ENCODE results near the gene MAMSTR. TPM values are rescaled to one million over a fixed set of nuclear protein-coding genes. Genes with fewer than 3 reads are reported as not detected.
A peak's percentile ranks its signal among the peaks of the same experiment; 100 is the strongest.

Gene MAMSTR
- total RNA-seq, 4 donors from 2014 or later: 0.99 to 2.9 (median 1.8) TPM

- intact Hi-C loops (cut with DNase I): no loop called here
- DNase-seq (ENCODE audit: extremely low spot score): no peak
- Histone ChIP-seq H3K9me3 (peaks cover 0 to 3% (median 0%) of the 10 kb centered on the region in 4 donors), H3K4me1 (peaks cover 20 to 32% (median 25%) of the 10 kb centered on the region in 4 donors), H3K36me3 (peaks cover 0 to 23% (median 0%) of the 10 kb centered on the region in 4 donors), H3K27ac (replicated peaks in 1 of 4) (no peak overlapping the region), H3K27me3 (peaks cover 0 to 85% (median 32%) of the 10 kb centered on the region in 4 donors), H3K4me3 (no peak overlapping the region)
- no peak for TF ChIP-seq EP300 (IDR thresholded peaks at IDR 0.05)
- 100% methylated on average over 13 of the region's 31 CpGs for WGBS
Observed at GRCh38 chr19:48750351-48750750, 30.8 kb upstream of the MAMSTR start.

GRCh38 chr19:48749571-48750198 is 30.2 kb upstream of the MAMSTR start:
- Histone ChIP-seq H3K27ac (replicated peaks in 1 of 4) (no peak overlapping the region), H3K4me3 (no peak overlapping the region), H3K4me1 (peaks cover 20 to 32% (median 25%) of the 10 kb centered on the region in 4 donors), H3K9me3 (peaks cover 0 to 3% (median 0%) of the 10 kb centered on the region in 4 donors), H3K36me3 (peaks cover 0 to 23% (median 0%) of the 10 kb centered on the region in 4 donors), H3K27me3 (peaks cover 0 to 83% (median 32%) of the 10 kb centered on the region in 4 donors)
- TF ChIP-seq POLR2A (IDR thresholded peaks at IDR 0.05; ENCODE audit: low read depth) (no peak), POLR2AphosphoS5 (IDR thresholded peaks at IDR 0.05) (no peak), CTCF (IDR thresholded peaks at IDR 0.05) (no peak), EP300 (IDR thresholded peaks at IDR 0.05) (no peak)
- intact Hi-C loops (cut with DNase I): no loop called here
- no peak for DNase-seq (ENCODE audit: extremely low spot score)
- 78% methylated on average over 4 of the region's 4 CpGs for WGBS

GRCh38 chr19:48746738-48747575 is 27.4 kb upstream of the MAMSTR start, which contains the start of gene IZUMO1:
Gene IZUMO1 (minus strand): TSS chr19:48746909. CDS start chr19:48745859, 1,050 bp downstream.
- peak within 1 kb of the TSS; percentile 45 to 65 (median 54) for H3K27ac ChIP-seq (replicated peaks in 1 of 4)
- 9% methylated on average over 29 of the region's 31 CpGs for WGBS

GRCh38 chr19:48746110-48746509 is 26.6 kb upstream of the MAMSTR start:
- Histone ChIP-seq H3K36me3 (peaks cover 0 to 23% (median 0%) of the 10 kb centered on the region in 4 donors), H3K9me3 (peaks cover 0 to 3% (median 0%) of the 10 kb centered on the region in 4 donors), H3K27me3 (peaks cover 0 to 57% (median 13%) of the 10 kb centered on the region in 4 donors), H3K4me1 (peaks cover 10 to 20% (median 16%) of the 10 kb centered on the region in 4 donors), H3K4me3 (no peak overlapping the region), H3K27ac (replicated peaks in 1 of 4) (peak overlapping the region in 2 of 4 donors; percentile 45 to 54)
- TF ChIP-seq POLR2AphosphoS5 (IDR thresholded peaks at IDR 0.05) (no peak), CTCF (IDR thresholded peaks at IDR 0.05) (no peak), EP300 (IDR thresholded peaks at IDR 0.05) (no peak), POLR2A (IDR thresholded peaks at IDR 0.05; ENCODE audit: low read depth) (no peak)
- intact Hi-C loops (cut with DNase I): no loop called here
- DNase-seq (ENCODE audit: extremely low spot score): no peak
- WGBS: 82% methylated on average over 8 of the region's 8 CpGs

More at GRCh38 chr19:48746738-48747575, 27.4 kb upstream of the MAMSTR start, which contains the start of gene IZUMO1:
- Histone ChIP-seq H3K36me3 (peaks cover 0 to 23% (median 0%) of the 10 kb centered on the region in 4 donors), H3K4me1 (peaks cover 9 to 18% (median 12%) of the 10 kb centered on the region in 4 donors), H3K9me3 (peaks cover 0 to 3% (median 0%) of the 10 kb centered on the region in 4 donors), H3K27me3 (peaks cover 0 to 65% (median 18%) of the 10 kb centered on the region in 4 donors), H3K4me3 (peak within 1 kb of the TSS; percentile 34 to 55 (median 40))
- no peak for DNase-seq (ENCODE audit: extremely low spot score)
- peak in 1 of 2 donors; percentile 54 for TF ChIP-seq POLR2AphosphoS5 (IDR thresholded peaks at IDR 0.05)
- TF ChIP-seq POLR2A (IDR thresholded peaks at IDR 0.05; ENCODE audit: low read depth): no peak
- intact Hi-C loops (cut with DNase I): no loop called here

GRCh38 chr19:48745208-48745995 is 25.9 kb upstream of the MAMSTR start:
- Histone ChIP-seq H3K4me1 (peaks cover 10 to 26% (median 19%) of the 10 kb centered on the region in 4 donors), H3K27ac (replicated peaks in 1 of 4) (no peak overlapping the region), H3K27me3 (peaks cover 0 to 50% (median 7%) of the 10 kb centered on the region in 4 donors), H3K9me3 (peaks cover 0 to 3% (median 0%) of the 10 kb centered on the region in 4 donors), H3K36me3 (peaks cover 0 to 16% (median 0%) of the 10 kb centered on the region in 4 donors), H3K4me3 (no peak overlapping the region)
- TF ChIP-seq POLR2A (IDR thresholded peaks at IDR 0.05; ENCODE audit: low read depth) (no peak), POLR2AphosphoS5 (IDR thresholded peaks at IDR 0.05) (peak in 1 of 2 donors; percentile 25)
- intact Hi-C loops (cut with DNase I): no loop called here
- WGBS: 30% methylated on average over 32 of the region's 33 CpGs
- no peak for DNase-seq (ENCODE audit: extremely low spot score)
